Measurements from ENCODE around the gene SF3B3. TPM values are rescaled to one million over a fixed set of nuclear protein-coding genes. Genes with fewer than 3 reads are reported as not detected.
A peak's percentile ranks its signal among the peaks of the same experiment; 100 is the strongest.

The SF3B3 gene
- total RNA-seq, 2 donors from 2014 or later: 163 to 182 TPM

- H3K9me3 ChIP-seq (ENCODE audit: control insufficient read depth, low read length, poor library complexity, severe bottlenecking): no peaks in the 10 kb centered on the region
- Mint-ChIP-seq H3K4me3 (no peak overlapping the region), H3K4me1 (peaks cover 16% of the 10 kb centered on the region), H3K36me3 (ENCODE audit: low read depth) (peaks cover 10% of the 10 kb centered on the region), H3K27ac (peak overlapping the region; percentile 61), H3K27me3 (no peaks in the 10 kb centered on the region)
- ATAC-seq (no peak), DNase-seq (no peak)
Measured at GRCh38 chr16:70553645-70554044, 30.0 kb downstream of the SF3B3 start.

GRCh38 chr16:70556063-70556462 is 32.4 kb downstream of the SF3B3 start:
- no peaks in the 10 kb centered on the region for H3K9me3 ChIP-seq (ENCODE audit: control insufficient read depth, low read length, poor library complexity, severe bottlenecking)
- Mint-ChIP-seq H3K4me3 (no peak overlapping the region), H3K4me1 (peaks cover 12% of the 10 kb centered on the region), H3K27ac (peak overlapping the region; percentile 80), H3K36me3 (ENCODE audit: low read depth) (peaks cover 8% of the 10 kb centered on the region), H3K27me3 (no peaks in the 10 kb centered on the region)
- ATAC-seq (no peak), DNase-seq (no peak)

GRCh38 chr16:70561623-70562022 is 38.0 kb downstream of the SF3B3 start:
- ATAC-seq (no peak), DNase-seq (no peak)
- peaks cover 10% of the 10 kb centered on the region for H3K36me3 Mint-ChIP-seq (ENCODE audit: low read depth)
- no peak overlapping the region for H3K4me3 Mint-ChIP-seq
- no peaks in the 10 kb centered on the region for H3K9me3 ChIP-seq (ENCODE audit: control insufficient read depth, low read length, poor library complexity, severe bottlenecking)
- H3K27me3 Mint-ChIP-seq: no peaks in the 10 kb centered on the region
- H3K27ac Mint-ChIP-seq: peak overlapping the region; percentile 14
- peaks cover 7% of the 10 kb centered on the region for H3K4me1 Mint-ChIP-seq

GRCh38 chr16:70563636-70564035 is 40.0 kb downstream of the SF3B3 start:
- Mint-ChIP-seq H3K4me1 (peaks cover 3% of the 10 kb centered on the region), H3K27ac (no peak overlapping the region), H3K4me3 (no peak overlapping the region), H3K27me3 (no peaks in the 10 kb centered on the region), H3K36me3 (ENCODE audit: low read depth) (peaks cover 11% of the 10 kb centered on the region)
- no peak for DNase-seq
- no peaks in the 10 kb centered on the region for H3K9me3 ChIP-seq (ENCODE audit: control insufficient read depth, low read length, poor library complexity, severe bottlenecking)
- no peak for ATAC-seq

- H3K27me3 Mint-ChIP-seq: no peaks in the 10 kb centered on the region
- H3K4me3 Mint-ChIP-seq: no peak overlapping the region
- DNase-seq (no peak), ATAC-seq (no peak)
- no peaks in the 10 kb centered on the region for H3K9me3 ChIP-seq (ENCODE audit: control insufficient read depth, low read length, poor library complexity, severe bottlenecking)
- H3K36me3 Mint-ChIP-seq (ENCODE audit: low read depth): peaks cover 11% of the 10 kb centered on the region
- H3K27ac Mint-ChIP-seq: peak overlapping the region; percentile 19
- no peaks in the 10 kb centered on the region for H3K4me1 Mint-ChIP-seq
Measured at GRCh38 chr16:70565053-70565452, 41.4 kb downstream of the SF3B3 start.

GRCh38 chr16:70568601-70569237 is 45.1 kb downstream of the SF3B3 start:
- DNase-seq (no peak), ATAC-seq (no peak)
- Mint-ChIP-seq H3K27me3 (no peaks in the 10 kb centered on the region), H3K36me3 (ENCODE audit: low read depth) (peaks cover 14% of the 10 kb centered on the region), H3K4me3 (no peak overlapping the region), H3K27ac (peak overlapping the region; percentile 51), H3K4me1 (peaks cover 13% of the 10 kb centered on the region)
- no peaks in the 10 kb centered on the region for H3K9me3 ChIP-seq (ENCODE audit: control insufficient read depth, low read length, poor library complexity, severe bottlenecking)

GRCh38 chr16:70569752-70570151 is 46.1 kb downstream of the SF3B3 start:
- DNase-seq: no peak
- H3K36me3 Mint-ChIP-seq (ENCODE audit: low read depth): peaks cover 14% of the 10 kb centered on the region
- no peaks in the 10 kb centered on the region for H3K27me3 Mint-ChIP-seq
- no peaks in the 10 kb centered on the region for H3K9me3 ChIP-seq (ENCODE audit: control insufficient read depth, low read length, poor library complexity, severe bottlenecking)
- ATAC-seq: no peak
- H3K4me3 Mint-ChIP-seq: no peak overlapping the region
- peaks cover 13% of the 10 kb centered on the region for H3K4me1 Mint-ChIP-seq
- peak overlapping the region; percentile 51 for H3K27ac Mint-ChIP-seq

GRCh38 chr16:70570967-70571570 is 47.5 kb downstream of the SF3B3 start:
- peaks cover 13% of the 10 kb centered on the region for H3K4me1 Mint-ChIP-seq
- H3K9me3 ChIP-seq (ENCODE audit: control insufficient read depth, low read length, poor library complexity, severe bottlenecking): no peaks in the 10 kb centered on the region
- DNase-seq: no peak
- H3K27ac Mint-ChIP-seq: peak overlapping the region; percentile 86
- no peaks in the 10 kb centered on the region for H3K27me3 Mint-ChIP-seq
- ATAC-seq: no peak
- H3K4me3 Mint-ChIP-seq: no peak overlapping the region
- H3K36me3 Mint-ChIP-seq (ENCODE audit: low read depth): peaks cover 12% of the 10 kb centered on the region

GRCh38 chr16:70571623-70572022 is 48.0 kb downstream of the SF3B3 start:
- Mint-ChIP-seq H3K36me3 (ENCODE audit: low read depth) (peaks cover 12% of the 10 kb centered on the region), H3K4me1 (peaks cover 17% of the 10 kb centered on the region), H3K27me3 (no peaks in the 10 kb centered on the region), H3K27ac (peak overlapping the region; percentile 54), H3K4me3 (no peak overlapping the region)
- no peak for ATAC-seq
- H3K9me3 ChIP-seq (ENCODE audit: control insufficient read depth, low read length, poor library complexity, severe bottlenecking): no peaks in the 10 kb centered on the region
- no peak for DNase-seq

GRCh38 chr16:70572050-70572925 is 48.7 kb downstream of the SF3B3 start:
- peaks cover 9% of the 10 kb centered on the region for H3K36me3 Mint-ChIP-seq (ENCODE audit: low read depth)

GRCh38 chr16:70572926-70573270 is 49.3 kb downstream of the SF3B3 start:
- H3K4me3 Mint-ChIP-seq: no peak overlapping the region
- H3K4me1 Mint-ChIP-seq: peaks cover 17% of the 10 kb centered on the region
- H3K27me3 Mint-ChIP-seq: no peaks in the 10 kb centered on the region
- no peaks in the 10 kb centered on the region for H3K9me3 ChIP-seq (ENCODE audit: control insufficient read depth, low read length, poor library complexity, severe bottlenecking)
- H3K27ac Mint-ChIP-seq: peak overlapping the region; percentile 54
- peaks cover 8% of the 10 kb centered on the region for H3K36me3 Mint-ChIP-seq (ENCODE audit: low read depth)
- ATAC-seq: no peak
- no peak for DNase-seq

More at GRCh38 chr16:70572050-70572925, 48.7 kb downstream of the SF3B3 start:
- no peaks in the 10 kb centered on the region for H3K27me3 Mint-ChIP-seq
- no peaks in the 10 kb centered on the region for H3K9me3 ChIP-seq (ENCODE audit: control insufficient read depth, low read length, poor library complexity, severe bottlenecking)
- peak overlapping the region; percentile 54 for H3K27ac Mint-ChIP-seq
- DNase-seq (no peak), ATAC-seq (no peak)
- peaks cover 17% of the 10 kb centered on the region for H3K4me1 Mint-ChIP-seq
- no peak overlapping the region for H3K4me3 Mint-ChIP-seq

- H3K9me3 ChIP-seq (ENCODE audit: control insufficient read depth, low read length, poor library complexity, severe bottlenecking): no peaks in the 10 kb centered on the region
- Mint-ChIP-seq H3K4me3 (no peak overlapping the region), H3K36me3 (ENCODE audit: low read depth) (peaks cover 8% of the 10 kb centered on the region), H3K4me1 (peaks cover 17% of the 10 kb centered on the region), H3K27me3 (no peaks in the 10 kb centered on the region), H3K27ac (peak overlapping the region; percentile 54)
- ATAC-seq (no peak), DNase-seq (no peak)
Measured at GRCh38 chr16:70573451-70574121, 50.0 kb downstream of the SF3B3 start.
